Measurements from ENCODE around the gene STXBP5L.
"Not testable (repeated sequence)": the region's sequence is repeated elsewhere in the genome, so short reads cannot be mapped to it uniquely, and the experiment has no call there.

The STXBP5L gene

GRCh38 chr3:121295452-121295851 is 387.4 kb downstream of the STXBP5L start:
- POLR2A ChIA-PET: interaction anchor here (0.7 kb wide), 1 partner anchor 121 kb away, joined by 3 read pairs; no protein-coding TSS in a partner anchor
- CTCF ChIA-PET: no interaction called here
- no peak for TF ChIP-seq CTCF (IDR thresholded peaks at IDR 0.05; ENCODE audit: insufficient read depth, low read length, missing control alignments)
- no peak overlapping the region for H3K4me3 ChIP-seq (ENCODE audit: low read depth, low read length)
- no peak for DNase-seq (ENCODE audit: low read depth, low spot score)

- CTCF ChIA-PET: no interaction called here
- H3K4me3 ChIP-seq (ENCODE audit: low read depth, low read length): no peak overlapping the region
- no peak for DNase-seq (ENCODE audit: low read depth, low spot score)
- POLR2A ChIA-PET: interaction anchor here (0.7 kb wide), 1 partner anchor 122 kb away, joined by 3 read pairs; no protein-coding TSS in a partner anchor
- no peak for TF ChIP-seq CTCF (IDR thresholded peaks at IDR 0.05; ENCODE audit: insufficient read depth, low read length, missing control alignments)
Observed at GRCh38 chr3:121295979-121296378, 388.0 kb downstream of the STXBP5L start.

- TF ChIP-seq CTCF (IDR thresholded peaks at IDR 0.05; ENCODE audit: insufficient read depth, low read length, missing control alignments): no peak
- H3K4me3 ChIP-seq (ENCODE audit: low read depth, low read length): no peak overlapping the region
- ChIA-PET CTCF (no interaction called here), POLR2A (no interaction called here)
- DNase-seq (ENCODE audit: low read depth, low spot score): no peak
Observed at GRCh38 chr3:121324320-121324719, 416.3 kb downstream of the STXBP5L start.

- H3K4me3 ChIP-seq (ENCODE audit: low read depth, low read length): no peak overlapping the region
- POLR2A ChIA-PET: no interaction called here
- no peak for DNase-seq (ENCODE audit: low read depth, low spot score)
- no peak for TF ChIP-seq CTCF (IDR thresholded peaks at IDR 0.05; ENCODE audit: insufficient read depth, low read length, missing control alignments)
- CTCF ChIA-PET: no interaction called here
Observed at GRCh38 chr3:121330118-121330517, 422.1 kb downstream of the STXBP5L start.

- DNase-seq (ENCODE audit: low read depth, low spot score): no peak
- ChIA-PET POLR2A (no interaction called here), CTCF (no interaction called here)
- no peak for TF ChIP-seq CTCF (IDR thresholded peaks at IDR 0.05; ENCODE audit: insufficient read depth, low read length, missing control alignments)
- H3K4me3 ChIP-seq (ENCODE audit: low read depth, low read length): no peak overlapping the region
Observed at GRCh38 chr3:121330634-121331033, 422.6 kb downstream of the STXBP5L start.

- POLR2A ChIA-PET; CTCF ChIA-PET; H3K4me3 ChIP-seq (ENCODE audit: low read depth, low read length); DNase-seq (ENCODE audit: low read depth, low spot score): not testable (repeated sequence)
Observed at GRCh38 chr3:121355960-121356359, 448.0 kb downstream of the STXBP5L start.

GRCh38 chr3:121362035-121362734 is 454.2 kb downstream of the STXBP5L start:
- ChIA-PET POLR2A (no interaction called here), CTCF (no interaction called here)
- H3K4me3 ChIP-seq (ENCODE audit: low read depth, low read length): no peak overlapping the region
- no peak for TF ChIP-seq CTCF (IDR thresholded peaks at IDR 0.05; ENCODE audit: insufficient read depth, low read length, missing control alignments)
- DNase-seq (ENCODE audit: low read depth, low spot score): no peak

- DNase-seq (ENCODE audit: low read depth, low spot score); CTCF ChIA-PET; POLR2A ChIA-PET; H3K4me3 ChIP-seq (ENCODE audit: low read depth, low read length): not testable (repeated sequence)
Observed at GRCh38 chr3:121388308-121388707, 480.3 kb downstream of the STXBP5L start.

- DNase-seq (ENCODE audit: low read depth, low spot score); CTCF ChIA-PET; POLR2A ChIA-PET; H3K4me3 ChIP-seq (ENCODE audit: low read depth, low read length): not testable (repeated sequence)
Observed at GRCh38 chr3:121395967-121396366, 488.0 kb downstream of the STXBP5L start.

GRCh38 chr3:121398051-121398450 is 490.0 kb downstream of the STXBP5L start:
- POLR2A ChIA-PET; CTCF ChIA-PET; H3K4me3 ChIP-seq (ENCODE audit: low read depth, low read length); DNase-seq (ENCODE audit: low read depth, low spot score): not testable (repeated sequence)
